SK-N-SH (cell line): ENCODE data around the gene FAM210B.

Source experiments
- EP300 ChIP-seq, 2 experiments: IDR thresholded peaks; 2 replicates each; pipeline versions ENCODE4 v1.4.0 to v1.6.1; 2012; ENCODE audit warnings: borderline replicate concordance in 1 of 2, low read depth in 1 of 2, low read length in 1 of 2
- GABPA ChIP-seq: IDR thresholded peaks from 2 replicates; pipeline ENCODE4 v1.4.0; 2012; ENCODE audit warnings: low read depth, mild to moderate bottlenecking
- POLR2AphosphoS5 ChIP-seq: IDR thresholded peaks from 2 replicates; pipeline ENCODE4 v1.6.1; 2012; ENCODE audit warnings: low read depth, low read length
- TAF1 ChIP-seq: IDR thresholded peaks from 2 replicates; pipeline ENCODE4 v1.6.1; 2012; ENCODE audit warnings: low read depth, mild to moderate bottlenecking, low read length, moderate library complexity, borderline replicate concordance
- TF ChIP-seq, protein P1 (sequence below): fragments of 200-600 bp; sonication (generic); IDR thresholded peaks from 2 replicates; pipeline ENCODE4 v1.6.1; 2017; ENCODE audit warnings: antibody characterized with exemption, mild to moderate bottlenecking, moderate library complexity

DNA sequence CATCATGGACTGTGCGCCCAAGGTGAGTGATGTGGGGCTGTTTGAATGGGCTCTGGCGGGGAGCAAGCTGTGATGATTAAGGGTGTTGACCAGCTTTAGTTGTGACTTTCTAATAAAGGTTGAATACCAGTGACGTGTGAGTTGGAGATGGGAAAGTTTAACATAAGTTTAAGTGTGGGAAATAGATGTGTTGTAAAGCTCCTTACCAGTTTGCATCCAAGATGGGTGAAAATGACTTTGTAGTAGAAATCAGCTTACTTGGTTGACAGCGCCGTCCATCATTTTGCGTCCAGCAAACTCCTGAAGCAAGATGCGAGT lies 53.7 kb downstream of the FAM210B start:
- TF ChIP-seq, protein P1, sequence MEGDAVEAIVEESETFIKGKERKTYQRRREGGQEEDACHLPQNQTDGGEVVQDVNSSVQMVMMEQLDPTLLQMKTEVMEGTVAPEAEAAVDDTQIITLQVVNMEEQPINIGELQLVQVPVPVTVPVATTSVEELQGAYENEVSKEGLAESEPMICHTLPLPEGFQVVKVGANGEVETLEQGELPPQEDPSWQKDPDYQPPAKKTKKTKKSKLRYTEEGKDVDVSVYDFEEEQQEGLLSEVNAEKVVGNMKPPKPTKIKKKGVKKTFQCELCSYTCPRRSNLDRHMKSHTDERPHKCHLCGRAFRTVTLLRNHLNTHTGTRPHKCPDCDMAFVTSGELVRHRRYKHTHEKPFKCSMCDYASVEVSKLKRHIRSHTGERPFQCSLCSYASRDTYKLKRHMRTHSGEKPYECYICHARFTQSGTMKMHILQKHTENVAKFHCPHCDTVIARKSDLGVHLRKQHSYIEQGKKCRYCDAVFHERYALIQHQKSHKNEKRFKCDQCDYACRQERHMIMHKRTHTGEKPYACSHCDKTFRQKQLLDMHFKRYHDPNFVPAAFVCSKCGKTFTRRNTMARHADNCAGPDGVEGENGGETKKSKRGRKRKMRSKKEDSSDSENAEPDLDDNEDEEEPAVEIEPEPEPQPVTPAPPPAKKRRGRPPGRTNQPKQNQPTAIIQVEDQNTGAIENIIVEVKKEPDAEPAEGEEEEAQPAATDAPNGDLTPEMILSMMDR = no peak
- TF ChIP-seq TAF1 (no peak), EP300 (IDR thresholded peaks at IDR 0.05; ENCODE audit: borderline replicate concordance in 1 of 2, low read depth in 1 of 2, low read length in 1 of 2) (no peak), POLR2AphosphoS5 (no peak), GABPA (no peak)
